ENCODE data around the gene MAMDC2.
"Not testable (repeated sequence)": the region's sequence is repeated elsewhere in the genome, so short reads cannot be mapped to it uniquely, and the experiment has no call there.

Gene MAMDC2

DNA sequence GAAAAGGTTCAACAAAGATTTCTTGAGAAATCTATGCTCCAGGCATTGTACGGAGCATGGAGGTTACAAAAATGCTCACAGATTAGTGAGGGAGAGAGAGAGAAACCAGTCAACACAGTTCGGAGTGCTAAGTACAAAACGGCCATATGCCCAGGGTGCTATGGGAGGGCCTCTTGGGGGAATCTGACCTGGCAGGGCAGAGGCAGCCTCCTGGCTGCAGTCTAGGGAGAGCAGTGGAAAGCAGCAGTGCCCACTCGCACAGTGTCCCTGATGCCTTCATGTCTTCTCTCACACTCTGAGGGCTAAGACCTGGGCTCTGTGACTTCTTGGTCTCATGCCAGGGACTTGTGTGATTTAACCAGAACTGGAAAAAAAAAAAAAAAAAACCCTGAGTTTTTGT lies 185.4 kb downstream of the MAMDC2 start:
- H3K4me3 ChIP-seq (replicated peaks in 1 of 2; ENCODE audit: low read depth in 2 of 2, low read length in 2 of 2): no peak overlapping the region
- DNase-seq (ENCODE audit: low read depth in 2 of 2): peak in 1 of 2 donors; percentile 31
- TF ChIP-seq, protein P1, sequence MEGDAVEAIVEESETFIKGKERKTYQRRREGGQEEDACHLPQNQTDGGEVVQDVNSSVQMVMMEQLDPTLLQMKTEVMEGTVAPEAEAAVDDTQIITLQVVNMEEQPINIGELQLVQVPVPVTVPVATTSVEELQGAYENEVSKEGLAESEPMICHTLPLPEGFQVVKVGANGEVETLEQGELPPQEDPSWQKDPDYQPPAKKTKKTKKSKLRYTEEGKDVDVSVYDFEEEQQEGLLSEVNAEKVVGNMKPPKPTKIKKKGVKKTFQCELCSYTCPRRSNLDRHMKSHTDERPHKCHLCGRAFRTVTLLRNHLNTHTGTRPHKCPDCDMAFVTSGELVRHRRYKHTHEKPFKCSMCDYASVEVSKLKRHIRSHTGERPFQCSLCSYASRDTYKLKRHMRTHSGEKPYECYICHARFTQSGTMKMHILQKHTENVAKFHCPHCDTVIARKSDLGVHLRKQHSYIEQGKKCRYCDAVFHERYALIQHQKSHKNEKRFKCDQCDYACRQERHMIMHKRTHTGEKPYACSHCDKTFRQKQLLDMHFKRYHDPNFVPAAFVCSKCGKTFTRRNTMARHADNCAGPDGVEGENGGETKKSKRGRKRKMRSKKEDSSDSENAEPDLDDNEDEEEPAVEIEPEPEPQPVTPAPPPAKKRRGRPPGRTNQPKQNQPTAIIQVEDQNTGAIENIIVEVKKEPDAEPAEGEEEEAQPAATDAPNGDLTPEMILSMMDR (IDR thresholded peaks at IDR 0.05; ENCODE audit: low read depth, low read length): no peak

DNA sequence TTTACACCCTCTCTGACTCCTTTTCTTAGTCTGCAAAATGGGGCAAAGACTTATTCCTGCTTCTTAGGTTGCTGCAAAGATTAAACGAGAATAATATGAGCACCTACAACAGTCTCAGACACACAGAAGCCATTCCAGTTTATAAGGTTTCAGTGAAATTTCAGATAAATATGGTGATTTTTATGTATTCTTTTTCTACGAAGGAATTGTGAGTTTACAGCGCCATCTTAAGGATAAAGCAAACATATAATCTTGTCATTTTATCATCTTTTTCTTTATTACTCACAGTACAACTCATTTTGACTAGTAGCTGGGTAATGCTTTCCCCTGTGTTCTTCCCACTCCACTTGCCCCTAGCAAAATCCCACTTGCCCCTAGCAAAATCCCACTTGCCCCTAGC lies 185.9 kb downstream of the MAMDC2 start:
- TF ChIP-seq, protein P1 (IDR thresholded peaks at IDR 0.05; ENCODE audit: low read depth, low read length): peak; percentile 30
- H3K4me3 ChIP-seq (replicated peaks in 1 of 2; ENCODE audit: low read depth in 2 of 2, low read length in 2 of 2): no peak overlapping the region
- peak; percentile 48 to 73 for DNase-seq (ENCODE audit: low read depth in 2 of 2)

GRCh38 chr9:70232476-70232875 lies 188.8 kb downstream of the MAMDC2 start:
- TF ChIP-seq, protein P1 (IDR thresholded peaks at IDR 0.05; ENCODE audit: low read depth, low read length): no peak
- no peak for DNase-seq (ENCODE audit: low read depth in 2 of 2)
- H3K4me3 ChIP-seq (replicated peaks in 1 of 2; ENCODE audit: low read depth in 2 of 2, low read length in 2 of 2): no peak overlapping the region

- DNase-seq (ENCODE audit: low read depth in 2 of 2); H3K4me3 ChIP-seq (replicated peaks in 1 of 2; ENCODE audit: low read depth in 2 of 2, low read length in 2 of 2): not testable (repeated sequence)
Observed at GRCh38 chr9:70234208-70234607, 190.6 kb downstream of the MAMDC2 start.

DNA sequence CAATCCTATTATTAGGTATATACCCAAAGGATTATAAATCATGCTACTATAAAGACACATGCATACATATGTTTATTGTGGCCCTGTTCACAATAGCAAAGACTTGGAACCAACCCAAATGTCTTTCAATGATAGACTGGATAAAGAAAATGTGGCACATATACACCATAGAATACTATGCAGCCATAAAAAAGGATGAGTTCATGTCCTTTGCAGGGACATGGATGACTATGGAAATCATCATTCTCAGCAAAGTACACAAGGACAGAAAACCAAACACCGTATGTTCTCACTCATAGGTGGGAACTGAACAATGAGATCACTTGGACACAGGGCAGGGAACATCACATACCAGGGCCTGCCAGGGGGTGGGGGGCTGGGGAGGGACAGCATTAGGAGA lies 202.3 kb downstream of the MAMDC2 start:
- not testable (repeated sequence) for DNase-seq (ENCODE audit: low read depth in 2 of 2); H3K4me3 ChIP-seq (replicated peaks in 1 of 2; ENCODE audit: low read depth in 2 of 2, low read length in 2 of 2)

GRCh38 chr9:70250221-70250620 lies 206.6 kb downstream of the MAMDC2 start:
- no peak overlapping the region for H3K4me3 ChIP-seq (replicated peaks in 1 of 2; ENCODE audit: low read depth in 2 of 2, low read length in 2 of 2)
- TF ChIP-seq, protein P1 (IDR thresholded peaks at IDR 0.05; ENCODE audit: low read depth, low read length): no peak
- no peak for DNase-seq (ENCODE audit: low read depth in 2 of 2)

DNA sequence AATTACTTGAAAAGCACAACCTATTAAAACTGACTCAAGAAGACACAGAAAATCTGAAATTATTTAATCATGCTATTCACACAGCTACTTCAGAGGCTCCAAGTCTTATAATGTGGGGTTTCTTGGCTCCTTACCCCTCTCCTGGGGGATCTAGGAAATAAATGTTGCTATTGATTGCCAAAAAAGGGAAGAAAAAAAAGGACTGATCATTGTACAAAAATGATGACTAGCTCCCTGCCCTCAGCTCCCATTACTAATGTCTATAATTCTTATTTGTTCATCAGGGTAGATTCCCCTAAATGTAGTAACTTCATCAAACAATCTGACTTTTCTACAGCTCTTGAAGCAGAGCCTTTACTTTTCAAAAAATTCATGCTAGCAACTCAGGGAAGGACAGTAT lies 211.8 kb downstream of the MAMDC2 start:
- TF ChIP-seq, protein P1 (IDR thresholded peaks at IDR 0.05; ENCODE audit: low read depth, low read length): no peak
- peak in 1 of 2 donors; percentile 64 for DNase-seq (ENCODE audit: low read depth in 2 of 2)
- H3K4me3 ChIP-seq (replicated peaks in 1 of 2; ENCODE audit: low read depth in 2 of 2, low read length in 2 of 2): peak overlapping the region in 1 of 2 donors; percentile 89

DNA sequence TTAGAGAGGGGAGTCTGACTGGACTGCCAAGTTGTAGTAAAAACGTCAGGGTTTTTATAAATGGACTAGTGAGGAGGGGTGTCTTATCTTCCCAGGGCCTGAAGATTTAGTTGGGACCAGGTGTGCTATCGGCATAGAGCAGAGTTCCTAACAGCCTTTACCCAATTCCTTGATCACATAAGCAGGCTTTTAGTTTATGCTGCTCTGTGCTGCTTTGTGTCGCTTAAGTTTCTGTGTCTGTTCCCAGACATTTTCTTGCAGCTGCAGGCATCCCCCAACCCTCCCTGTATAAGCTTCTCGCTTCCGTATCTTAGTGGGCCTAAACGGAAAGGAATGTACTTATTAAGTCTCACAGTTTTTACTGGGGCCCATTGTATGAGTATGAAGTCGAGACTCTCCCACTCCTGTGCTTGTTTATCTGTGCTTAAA lies 212.5 kb downstream of the MAMDC2 start:
- H3K4me3 ChIP-seq (replicated peaks in 1 of 2; ENCODE audit: low read depth in 2 of 2, low read length in 2 of 2): peak overlapping the region; percentile 4 to 89
- TF ChIP-seq, protein P1 (IDR thresholded peaks at IDR 0.05; ENCODE audit: low read depth, low read length): no peak
- peak; percentile 79 to 91 for DNase-seq (ENCODE audit: low read depth in 2 of 2)
